Nephron progenitor cell (in vitro differentiated cells): ENCODE results near the gene HSPB7.

Experiments used
- DNase-seq: peaks from one replicate; pipeline ENCODE4 v3.0.0; 2021
- H3K27ac Mint-ChIP-seq: 2 replicates; pipeline ENCODE4 v1.8.0; 2021; ENCODE audit warnings: mild to moderate bottlenecking, moderate library complexity, mixed read lengths
- H3K27me3 Mint-ChIP-seq: 2 replicates; pipeline ENCODE4 v1.8.0; 2021; ENCODE audit warnings: mild to moderate bottlenecking, low read depth, mixed read lengths; ENCODE audit not compliant: poor library complexity
- H3K36me3 Mint-ChIP-seq: 2 replicates; pipeline ENCODE4 v1.8.0; 2021; ENCODE audit warnings: low read depth, mixed read lengths
- H3K4me1 Mint-ChIP-seq: 2 replicates; pipeline ENCODE4 v1.8.0; 2021; ENCODE audit warnings: mixed read lengths
- H3K4me3 Mint-ChIP-seq: 2 replicates; pipeline ENCODE4 v1.8.0; 2021; ENCODE audit warnings: mild to moderate bottlenecking, moderate library complexity, mixed read lengths
- H3K9me3 Mint-ChIP-seq: 2 replicates; pipeline ENCODE4 v1.8.0; 2021; ENCODE audit warnings: mild to moderate bottlenecking, moderate library complexity, mixed read lengths
- TF ChIP-seq, protein P1 (sequence below): fragments of 200-600 bp; sonication (generic); IDR thresholded peaks from 2 replicates; pipeline ENCODE4 v1.5.0; 2021; ENCODE audit warnings: antibody characterized with exemption

The HSPB7 gene

DNA sequence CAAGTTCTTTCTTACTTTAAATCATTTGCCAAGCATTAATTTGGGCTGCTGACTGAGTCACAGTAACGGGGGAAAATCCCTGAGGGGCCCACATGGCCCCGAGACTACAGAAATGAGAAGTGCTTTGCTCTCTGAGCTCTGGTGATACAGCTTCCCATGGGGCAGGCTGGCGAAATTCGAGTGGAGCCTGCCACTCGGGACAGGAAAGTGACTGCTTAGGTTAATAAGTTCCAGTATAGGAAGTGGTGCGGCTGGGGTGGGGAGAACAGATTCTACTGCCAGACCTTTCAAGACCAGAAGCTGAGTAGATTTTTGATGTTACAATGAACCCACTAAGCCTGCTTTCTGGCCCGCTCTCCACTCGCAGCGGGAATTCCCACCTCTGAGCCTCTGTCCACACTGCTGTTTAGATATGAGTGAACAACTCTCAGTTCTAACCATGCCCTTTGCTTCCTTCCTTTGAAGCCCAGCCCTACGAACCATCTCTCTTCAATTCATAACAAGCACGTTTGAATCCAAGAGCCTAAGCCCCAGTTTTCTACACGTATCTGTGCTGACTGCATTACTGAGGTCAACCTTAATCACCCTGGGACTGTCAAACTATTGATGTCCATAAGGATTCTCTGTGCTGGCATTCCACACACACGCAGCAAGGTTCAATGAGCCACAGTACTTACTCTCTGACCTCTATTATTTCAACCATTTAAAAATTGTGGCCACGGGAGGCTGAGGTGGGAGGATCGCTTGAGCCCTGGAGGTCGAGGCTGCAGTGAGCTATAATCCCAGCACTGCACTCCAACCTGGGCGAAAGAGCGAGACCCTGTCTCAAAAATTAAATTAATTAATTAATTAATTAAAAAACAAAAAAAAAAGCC, 51.5 kb downstream of the HSPB7 start:
- H3K27ac Mint-ChIP-seq = no peak overlapping the region
- H3K36me3 Mint-ChIP-seq = peaks cover 65% of the 10 kb centered on the region
- peaks cover 23% of the 10 kb centered on the region for H3K4me1 Mint-ChIP-seq
- no peak overlapping the region for H3K4me3 Mint-ChIP-seq
- DNase-seq = no peak
- peaks cover 28% of the 10 kb centered on the region for H3K9me3 Mint-ChIP-seq
- TF ChIP-seq, protein P1, sequence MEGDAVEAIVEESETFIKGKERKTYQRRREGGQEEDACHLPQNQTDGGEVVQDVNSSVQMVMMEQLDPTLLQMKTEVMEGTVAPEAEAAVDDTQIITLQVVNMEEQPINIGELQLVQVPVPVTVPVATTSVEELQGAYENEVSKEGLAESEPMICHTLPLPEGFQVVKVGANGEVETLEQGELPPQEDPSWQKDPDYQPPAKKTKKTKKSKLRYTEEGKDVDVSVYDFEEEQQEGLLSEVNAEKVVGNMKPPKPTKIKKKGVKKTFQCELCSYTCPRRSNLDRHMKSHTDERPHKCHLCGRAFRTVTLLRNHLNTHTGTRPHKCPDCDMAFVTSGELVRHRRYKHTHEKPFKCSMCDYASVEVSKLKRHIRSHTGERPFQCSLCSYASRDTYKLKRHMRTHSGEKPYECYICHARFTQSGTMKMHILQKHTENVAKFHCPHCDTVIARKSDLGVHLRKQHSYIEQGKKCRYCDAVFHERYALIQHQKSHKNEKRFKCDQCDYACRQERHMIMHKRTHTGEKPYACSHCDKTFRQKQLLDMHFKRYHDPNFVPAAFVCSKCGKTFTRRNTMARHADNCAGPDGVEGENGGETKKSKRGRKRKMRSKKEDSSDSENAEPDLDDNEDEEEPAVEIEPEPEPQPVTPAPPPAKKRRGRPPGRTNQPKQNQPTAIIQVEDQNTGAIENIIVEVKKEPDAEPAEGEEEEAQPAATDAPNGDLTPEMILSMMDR = no peak
- H3K27me3 Mint-ChIP-seq = peaks cover 13% of the 10 kb centered on the region

DNA sequence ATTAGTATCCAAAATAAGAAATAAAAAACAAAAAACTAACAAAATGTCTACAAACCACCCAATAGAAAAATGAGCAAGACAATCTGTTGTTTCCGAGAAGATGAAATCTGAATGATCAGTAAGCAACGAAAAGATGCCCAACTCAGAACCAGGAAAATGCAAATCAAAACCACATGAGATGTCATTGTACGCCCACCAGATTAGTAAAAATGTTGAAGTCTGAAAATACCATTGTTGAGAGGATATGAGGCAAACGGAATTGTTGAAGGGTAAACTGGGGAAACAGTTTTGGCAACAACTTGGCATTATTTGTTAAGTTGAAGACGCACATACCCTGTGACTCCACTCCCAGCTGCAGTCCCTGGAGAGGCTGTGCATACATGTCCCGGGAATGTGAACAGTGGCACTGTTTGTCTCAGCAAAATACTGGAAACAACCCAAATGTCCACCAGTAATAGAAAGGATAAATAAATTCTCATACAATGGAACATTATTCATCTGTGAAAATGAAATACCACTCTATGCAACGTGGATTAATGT, 52.5 kb downstream of the HSPB7 start:
- Mint-ChIP-seq H3K4me1 (peaks cover 32% of the 10 kb centered on the region), H3K27me3 (peaks cover 13% of the 10 kb centered on the region), H3K4me3 (no peak overlapping the region), H3K36me3 (peaks cover 55% of the 10 kb centered on the region), H3K9me3 (peaks cover 20% of the 10 kb centered on the region), H3K27ac (peak overlapping the region; percentile 9)
- DNase-seq = no peak
- TF ChIP-seq, protein P1 = no peak
